Naive thymus-derived CD8-positive, alpha-beta T cell (primary cell): ENCODE results near the gene TP53. TPM values are rescaled to one million over a fixed set of nuclear protein-coding genes. Genes with fewer than 3 reads are reported as not detected.

Experiments
- ATAC-seq, 2 donors: fragments of 150-1000 bp; cut with Tn5 transposase in 1 of 2; sonication (Bioruptor Pico), chemical (Tn5 transposase) in 1 of 2; 1 replicate in 1 of 2; 2 replicates in 1 of 2; pipeline ENCODE4 v1.10.0; 2021; ENCODE audit warnings: mild to moderate bottlenecking in 2 of 2, moderate library complexity in 2 of 2
- POLR2A ChIA-PET: fragments of 350-600 bp; sonication (Branson Sonifier 250); formaldehyde crosslinking; loops from one replicate; lab custom pipeline; 2021; ENCODE audit warnings: antibody characterized with exemption; lab: Charles Lee
- DNase-seq, 10 donors: peaks; one replicate each; pipeline versions ENCODE4 v3.0.0 to v3.0.0-alpha.2; 2020 to 2022
- H3K27ac Mint-ChIP-seq, 10 donors: one replicate each; pipeline ENCODE4 v1.8.0; 2020 to 2022; ENCODE audit warnings: mild to moderate bottlenecking in 10 of 10, mixed read lengths in 10 of 10, moderate library complexity in 4 of 10, inconsistent platforms in 1 of 10
- H3K27me3 Mint-ChIP-seq, 5 donors: one replicate each; pipeline ENCODE4 v1.8.0; 2021 to 2022; ENCODE audit warnings: mixed read lengths in 5 of 5
- H3K36me3 Mint-ChIP-seq, 3 donors: one replicate each; pipeline ENCODE4 v1.8.0; 2020 to 2022; ENCODE audit warnings: mixed read lengths in 3 of 3, mild to moderate bottlenecking in 2 of 3, inconsistent platforms in 1 of 3
- H3K4me1 Mint-ChIP-seq, 4 donors: one replicate each; pipeline ENCODE4 v1.8.0; 2021 to 2022; ENCODE audit warnings: mixed read lengths in 4 of 4
- H3K4me3 Mint-ChIP-seq, 10 donors: one replicate each; pipeline ENCODE4 v1.8.0; 2020 to 2022; ENCODE audit warnings: mild to moderate bottlenecking in 10 of 10, mixed read lengths in 10 of 10, moderate library complexity in 6 of 10, inconsistent platforms in 1 of 10
- H3K9me3 Mint-ChIP-seq, 9 donors: one replicate each; pipeline ENCODE4 v1.8.0; 2020 to 2022; ENCODE audit warnings: mixed read lengths in 9 of 9, mild to moderate bottlenecking in 3 of 9, inconsistent platforms in 1 of 9, moderate library complexity in 1 of 9
- polyA plus RNA-seq, 3 donors: library from polyadenylated mRNA; unstranded; fragments of 300-500 nt; fragmentation: Illumina TruSeq; gene quantifications; one replicate each; pipeline ENCODE4 v1.2.3, GENCODE V29; 2021
- total RNA-seq, 8 experiments: library from RNA in 2 of 8; stranded (reverse) in 2 of 8; gene quantifications; one replicate each; pipeline ENCODE4 v1.2.3 and lab custom pipeline; 2021 to 2026

TP53 gene
- total and polyA plus RNA-seq, 5 experiments from 2014 or later = 21.7 to 116 (median 33.0) TPM

DNA sequence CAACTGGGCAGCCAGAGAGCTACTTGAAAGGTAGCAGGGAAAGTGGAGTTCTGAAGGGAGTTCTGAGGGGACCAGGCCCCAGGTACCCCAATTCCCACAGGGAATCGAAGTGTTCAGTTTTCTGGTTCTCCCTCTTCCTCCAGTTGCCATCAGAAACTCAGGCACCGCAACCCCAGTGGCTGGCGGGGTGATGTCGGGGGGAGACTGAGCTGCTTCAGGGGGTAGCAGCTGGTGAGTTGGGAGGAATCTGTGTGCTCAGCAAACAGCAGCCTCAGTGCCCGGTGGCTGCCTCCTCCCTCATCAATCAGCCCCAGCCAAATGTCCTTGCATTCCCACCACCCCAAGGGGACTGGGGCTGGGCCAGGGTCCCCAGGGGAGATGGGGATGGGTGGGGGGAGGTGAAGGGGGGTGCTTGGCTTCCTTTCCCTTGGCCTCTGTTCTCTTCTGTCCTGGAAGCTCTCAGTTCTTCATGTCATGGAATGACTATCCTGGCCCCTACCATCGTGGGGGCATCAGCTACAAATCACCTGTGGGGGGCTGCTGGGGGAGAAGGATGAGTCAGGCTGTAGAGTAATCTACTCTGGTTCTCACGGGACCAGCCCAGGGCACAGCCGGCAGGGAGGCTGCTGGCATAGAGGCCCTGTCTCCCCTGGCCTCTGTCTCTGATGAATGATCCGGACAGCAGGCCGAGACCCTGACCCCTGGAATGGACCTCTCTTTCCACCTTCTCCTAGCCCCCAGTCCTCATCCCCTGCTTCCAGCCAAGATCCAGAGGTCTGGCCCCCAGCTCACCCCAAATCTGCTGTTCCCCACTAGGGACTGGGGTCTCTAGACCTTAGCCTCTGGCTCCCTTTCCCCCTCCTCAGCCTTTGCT, 27.7 kb upstream of the TP53 start:
- H3K4me3 Mint-ChIP-seq = peak overlapping the region in 1 of 10 donors; percentile 18
- ATAC-seq (no peak), DNase-seq (no peak)
- H3K36me3 Mint-ChIP-seq = no peaks in the 10 kb centered on the region
- POLR2A ChIA-PET = no interaction called here
- peaks cover 31 to 95% (median 62%) of the 10 kb centered on the region in 5 donors for H3K27me3 Mint-ChIP-seq
- no peaks in the 10 kb centered on the region for H3K9me3 Mint-ChIP-seq
- H3K27ac Mint-ChIP-seq = peak overlapping the region in 1 of 10 donors; percentile 53
- peaks cover 23 to 52% (median 34%) of the 10 kb centered on the region in 4 donors for H3K4me1 Mint-ChIP-seq

DNA sequence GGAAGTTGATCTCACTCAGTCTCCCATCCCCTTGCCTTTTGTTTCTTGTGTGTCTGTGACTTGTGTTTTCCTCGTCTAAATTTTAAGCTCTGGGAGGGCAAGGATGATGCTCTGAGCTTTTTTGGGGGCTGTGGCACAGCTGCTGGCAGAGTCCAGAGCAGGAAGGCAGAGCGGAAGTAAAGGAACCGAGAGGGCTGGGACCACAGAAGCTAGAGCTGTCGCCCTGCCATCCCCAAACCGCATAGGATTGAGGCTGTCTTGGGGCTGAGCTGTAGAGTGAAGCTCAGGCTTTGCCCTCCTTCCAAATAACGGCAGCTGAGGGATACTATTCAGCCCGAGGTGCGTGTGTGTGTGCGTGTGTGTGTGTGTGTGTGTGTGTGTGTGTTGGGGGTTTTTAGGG, 26.5 kb upstream of the TP53 start:
- peaks cover 24 to 53% (median 34%) of the 10 kb centered on the region in 4 donors for H3K4me1 Mint-ChIP-seq
- POLR2A ChIA-PET = no interaction called here
- no peak for ATAC-seq
- no peak for DNase-seq
- H3K27ac Mint-ChIP-seq = no peak overlapping the region
- no peaks in the 10 kb centered on the region for H3K9me3 Mint-ChIP-seq
- no peaks in the 10 kb centered on the region for H3K36me3 Mint-ChIP-seq
- peak overlapping the region in 2 of 10 donors; percentile 48 to 60 for H3K4me3 Mint-ChIP-seq
- peaks cover 31 to 94% (median 65%) of the 10 kb centered on the region in 5 donors for H3K27me3 Mint-ChIP-seq

GRCh38 chr17:7712111-7712771, 25.0 kb upstream of the TP53 start:
- H3K4me3 Mint-ChIP-seq = peak overlapping the region in 1 of 10 donors; percentile 10
- peaks cover 17 to 38% (median 22%) of the 10 kb centered on the region in 4 donors for H3K4me1 Mint-ChIP-seq
- peak in 1 of 10 donors; percentile 24 for DNase-seq

DNA sequence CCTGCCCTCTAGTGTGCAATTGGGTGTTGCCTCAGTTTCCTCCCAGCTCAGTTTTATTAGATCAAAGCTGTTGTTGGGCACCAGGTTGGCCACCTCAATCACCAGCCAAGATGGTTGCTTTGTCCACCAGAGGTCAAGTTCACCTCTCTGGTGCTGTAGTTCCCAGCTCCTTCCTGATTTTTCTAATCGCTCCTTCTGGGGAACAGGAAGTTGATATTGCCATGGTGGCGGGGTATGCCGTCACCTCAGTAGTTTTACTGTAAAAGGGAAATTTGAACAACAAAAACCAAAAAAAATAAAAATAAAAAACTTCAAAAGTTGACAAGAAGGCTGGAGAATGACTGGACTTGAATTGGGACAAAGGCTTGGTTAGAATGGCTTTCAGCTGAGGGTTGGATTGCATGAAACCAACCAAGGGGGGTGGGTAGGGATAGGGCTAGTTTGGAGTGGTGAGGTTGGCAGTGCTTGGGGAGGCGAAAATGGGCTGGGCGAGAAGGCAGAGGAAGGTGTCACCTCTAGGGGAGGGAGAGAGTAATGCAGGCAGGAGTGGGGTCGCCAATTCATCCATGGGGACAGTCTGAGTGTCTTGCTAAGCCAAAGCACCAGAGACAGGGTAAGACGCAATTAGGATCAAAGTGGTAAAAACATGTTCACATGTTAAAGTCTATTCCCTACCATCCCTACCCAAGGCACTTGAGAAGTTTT, 23.9 kb upstream of the TP53 start:
- POLR2A ChIA-PET = interaction anchor here (1.1 kb wide), 1 partner anchor 61 kb away, joined by 3 read pairs; no protein-coding TSS in a partner anchor
- no peaks in the 10 kb centered on the region for H3K36me3 Mint-ChIP-seq
- peaks cover 15 to 29% (median 19%) of the 10 kb centered on the region in 4 donors for H3K4me1 Mint-ChIP-seq
- H3K27me3 Mint-ChIP-seq = peaks cover 25 to 91% (median 60%) of the 10 kb centered on the region in 5 donors
- no peak for DNase-seq
- ATAC-seq = peak in 1 of 2 donors; percentile 34
- H3K9me3 Mint-ChIP-seq = no peaks in the 10 kb centered on the region
- peak overlapping the region in 2 of 10 donors; percentile 49 to 79 for H3K27ac Mint-ChIP-seq
- H3K4me3 Mint-ChIP-seq = peak overlapping the region in 1 of 10 donors; percentile 9

More at GRCh38 chr17:7712111-7712771, 25.0 kb upstream of the TP53 start:
- H3K9me3 Mint-ChIP-seq = no peaks in the 10 kb centered on the region
- peak overlapping the region in 3 of 10 donors; percentile 14 to 48 (median 38) for H3K27ac Mint-ChIP-seq
- POLR2A ChIA-PET = no interaction called here
- H3K36me3 Mint-ChIP-seq = no peaks in the 10 kb centered on the region
- H3K27me3 Mint-ChIP-seq = peaks cover 24 to 91% (median 58%) of the 10 kb centered on the region in 5 donors
- peak; percentile 49 to 61 for ATAC-seq

GRCh38 chr17:7710301-7710700, 23.0 kb upstream of the TP53 start:
- H3K4me3 Mint-ChIP-seq = no peak overlapping the region
- POLR2A ChIA-PET = interaction anchor here (1.1 kb wide), 1 partner anchor 60 kb away, joined by 3 read pairs; no protein-coding TSS in a partner anchor
- peak overlapping the region in 2 of 10 donors; percentile 23 to 43 for H3K27ac Mint-ChIP-seq
- H3K36me3 Mint-ChIP-seq = no peaks in the 10 kb centered on the region
- ATAC-seq (no peak), DNase-seq (no peak)
- H3K9me3 Mint-ChIP-seq = no peaks in the 10 kb centered on the region
- H3K27me3 Mint-ChIP-seq = peaks cover 26 to 91% (median 60%) of the 10 kb centered on the region in 5 donors
- peaks cover 20 to 37% (median 24%) of the 10 kb centered on the region in 4 donors for H3K4me1 Mint-ChIP-seq

- H3K27ac Mint-ChIP-seq = no peak overlapping the region
- H3K27me3 Mint-ChIP-seq = peaks cover 29 to 89% (median 62%) of the 10 kb centered on the region in 5 donors
- POLR2A ChIA-PET = no interaction called here
- H3K4me1 Mint-ChIP-seq = peaks cover 22 to 46% (median 32%) of the 10 kb centered on the region in 4 donors
- H3K4me3 Mint-ChIP-seq = no peak overlapping the region
- H3K9me3 Mint-ChIP-seq = no peaks in the 10 kb centered on the region
- H3K36me3 Mint-ChIP-seq = no peaks in the 10 kb centered on the region
- ATAC-seq (no peak), DNase-seq (no peak)
Observed at GRCh38 chr17:7709031-7709430, 21.7 kb upstream of the TP53 start.

GRCh38 chr17:7707858-7708750, 20.8 kb upstream of the TP53 start:
- DNase-seq = no peak
- Mint-ChIP-seq H3K27ac (peak overlapping the region in 1 of 10 donors; percentile 77), H3K4me1 (peaks cover 23 to 47% (median 34%) of the 10 kb centered on the region in 4 donors), H3K4me3 (peak overlapping the region in 1 of 10 donors; percentile 14), H3K36me3 (peaks cover 0 to 5% (median 0%) of the 10 kb centered on the region in 3 donors), H3K9me3 (no peaks in the 10 kb centered on the region), H3K27me3 (peaks cover 28 to 90% (median 64%) of the 10 kb centered on the region in 5 donors)
- no peak for ATAC-seq
- POLR2A ChIA-PET = no interaction called here

DNA sequence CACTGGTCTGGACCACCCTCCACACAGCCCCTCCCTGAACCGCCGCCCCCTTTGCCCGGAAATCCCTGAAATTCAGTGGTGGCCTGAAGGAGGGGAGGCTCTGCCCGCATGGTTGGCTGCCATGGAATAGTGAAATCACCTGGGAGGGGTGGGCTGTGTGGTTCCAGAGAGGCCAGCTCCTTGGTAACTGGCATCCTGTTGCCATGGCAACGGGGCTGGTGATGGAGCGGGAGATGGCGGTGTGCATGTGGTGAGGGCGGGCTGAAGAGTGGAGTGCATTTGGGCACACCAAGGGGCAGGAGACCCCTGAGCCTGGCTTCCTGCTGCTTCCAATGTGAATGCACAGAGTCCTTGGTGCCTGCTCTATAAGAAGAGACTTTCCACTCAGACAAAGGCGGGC, 20.2 kb upstream of the TP53 start:
- ATAC-seq = no peak
- H3K27ac Mint-ChIP-seq = no peak overlapping the region

DNA sequence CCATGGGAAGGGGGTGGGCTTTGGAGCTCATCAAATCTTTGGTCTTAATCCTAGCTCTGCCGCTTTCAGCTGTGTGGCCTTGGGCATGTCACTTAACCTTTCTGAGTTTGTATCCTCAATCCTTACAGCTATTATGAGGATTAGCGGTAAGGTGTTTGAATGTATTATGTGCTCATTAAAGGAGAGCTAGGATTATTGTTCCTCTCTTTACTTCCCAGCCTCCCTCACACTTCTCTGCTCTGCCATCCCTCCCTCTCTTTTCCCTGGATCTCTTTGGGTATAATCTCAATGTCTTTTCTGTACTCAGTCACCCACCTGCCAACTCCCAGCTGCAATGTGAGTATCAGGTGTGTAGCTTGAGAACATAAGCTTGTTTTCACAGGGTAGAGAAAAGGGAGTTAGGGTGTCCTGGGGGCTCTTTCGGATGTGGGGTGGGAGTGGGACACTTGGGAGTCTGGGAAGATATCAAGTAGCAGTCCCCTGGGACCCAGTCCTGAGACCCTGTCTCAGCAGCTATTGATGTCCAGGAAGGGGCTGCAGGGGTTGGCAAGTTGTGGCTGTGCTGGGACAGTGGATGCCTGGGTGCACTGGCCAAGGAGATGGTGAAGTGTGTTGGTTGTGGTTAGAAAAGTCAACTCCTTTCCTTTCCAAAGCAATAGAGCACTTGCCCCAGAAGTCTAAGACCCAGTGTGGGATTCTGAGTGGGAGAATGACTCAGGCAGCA, 19.5 kb upstream of the TP53 start:
- POLR2A ChIA-PET = no interaction called here
- H3K9me3 Mint-ChIP-seq = no peaks in the 10 kb centered on the region
- peaks cover 0 to 18% (median 9%) of the 10 kb centered on the region in 3 donors for H3K36me3 Mint-ChIP-seq
- no peak for DNase-seq
- peaks cover 21 to 37% (median 33%) of the 10 kb centered on the region in 4 donors for H3K4me1 Mint-ChIP-seq
- ATAC-seq = no peak
- H3K27me3 Mint-ChIP-seq = peaks cover 24 to 90% (median 60%) of the 10 kb centered on the region in 5 donors
- no peak overlapping the region for H3K27ac Mint-ChIP-seq
- H3K4me3 Mint-ChIP-seq = peak overlapping the region in 4 of 10 donors; percentile 3 to 88 (median 32)

More for the DNA sequence above, 20.2 kb upstream of the TP53 start:
- Mint-ChIP-seq H3K27me3 (peaks cover 24 to 90% (median 59%) of the 10 kb centered on the region in 5 donors), H3K4me3 (no peak overlapping the region), H3K36me3 (peaks cover 0 to 12% (median 4%) of the 10 kb centered on the region in 3 donors), H3K9me3 (no peaks in the 10 kb centered on the region), H3K4me1 (peaks cover 23 to 42% (median 33%) of the 10 kb centered on the region in 4 donors)
- DNase-seq = no peak
- POLR2A ChIA-PET = no interaction called here

DNA sequence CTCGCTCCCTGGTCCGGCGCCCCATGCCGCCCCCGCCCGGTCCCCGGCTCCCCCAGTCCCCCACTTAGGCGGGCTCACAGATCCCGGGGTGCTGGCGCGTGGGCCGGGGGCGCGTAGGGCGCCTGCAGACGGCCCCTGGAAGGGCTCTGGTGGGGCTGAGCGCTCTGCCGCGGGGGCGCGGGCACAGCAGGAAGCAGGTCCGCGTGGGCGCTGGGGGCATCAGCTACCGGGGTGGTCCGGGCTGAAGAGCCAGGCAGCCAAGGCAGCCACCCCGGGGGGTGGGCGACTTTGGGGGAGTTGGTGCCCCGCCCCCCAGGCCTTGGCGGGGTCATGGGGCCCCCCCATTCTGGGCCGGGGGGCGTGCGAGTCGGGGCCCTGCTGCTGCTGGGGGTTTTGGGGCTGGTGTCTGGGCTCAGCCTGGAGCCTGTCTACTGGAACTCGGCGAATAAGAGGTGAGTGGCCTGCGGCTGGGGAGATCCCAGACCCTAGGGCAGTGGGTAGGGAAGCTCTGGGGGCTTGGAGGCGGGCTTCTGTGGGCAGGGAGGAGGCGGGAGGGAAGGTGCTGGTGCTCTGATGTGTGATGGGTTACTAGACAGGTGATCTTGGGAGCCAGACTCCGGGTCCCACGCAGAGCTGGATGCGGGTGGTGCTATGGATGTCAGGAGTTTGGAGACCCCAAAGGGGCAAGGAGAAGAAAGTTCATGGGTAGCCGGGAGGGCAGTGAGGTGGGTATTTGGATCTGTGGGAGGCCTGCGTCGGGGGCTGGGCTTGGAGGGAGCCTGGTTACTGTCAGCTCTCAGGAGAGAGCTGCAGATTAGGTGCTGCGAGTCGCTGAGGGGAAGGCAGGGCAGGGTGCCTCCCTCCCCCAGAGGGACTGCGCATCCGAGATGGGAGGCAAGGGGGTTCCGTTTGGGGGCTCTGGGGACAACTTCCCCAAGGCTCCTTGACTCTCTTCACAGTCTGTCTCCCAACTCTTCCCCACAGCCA, 18.3 kb upstream of the TP53 start:
- POLR2A ChIA-PET = interaction anchor here (0.8 kb wide), 1 partner anchor 35 kb away, joined by 3 read pairs; no protein-coding TSS in a partner anchor
- peak; percentile 56 to 65 for ATAC-seq
- DNase-seq = peak in 1 of 10 donors; percentile 29
- Mint-ChIP-seq H3K4me1 (peaks cover 18 to 34% (median 26%) of the 10 kb centered on the region in 4 donors), H3K27ac (peak overlapping the region in 1 of 10 donors; percentile 90), H3K27me3 (peaks cover 21 to 90% (median 57%) of the 10 kb centered on the region in 5 donors), H3K36me3 (peaks cover 3 to 31% (median 20%) of the 10 kb centered on the region in 3 donors), H3K4me3 (peak overlapping the region; percentile 21 to 88 (median 56)), H3K9me3 (no peaks in the 10 kb centered on the region)
